ENCODE data around the gene ADO. TPM values are rescaled to one million over a fixed set of nuclear protein-coding genes. Genes with fewer than 3 reads are reported as not detected.

The ADO gene
- total and polyA plus RNA-seq, 10 of the 15 experiments (the other 5 are each of a cell fraction or from before 2014, with no cell fraction given): 4.3 to 44.6 (median 18.7) TPM

DNA sequence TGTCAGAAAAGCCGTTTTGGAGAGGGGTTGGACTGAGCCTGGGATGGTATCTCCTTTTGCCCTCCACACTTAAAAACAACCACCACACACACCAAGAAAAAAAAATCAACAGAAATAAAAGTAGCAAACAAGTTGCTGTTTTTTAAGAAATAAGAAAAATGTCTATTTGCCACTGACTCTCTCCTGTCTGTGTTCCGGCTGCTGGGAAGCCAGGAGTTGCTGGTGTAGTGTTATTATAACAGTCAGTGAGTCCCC, 11.5 kb downstream of the ADO start (continued):
- TF ChIP-seq, protein P1, sequence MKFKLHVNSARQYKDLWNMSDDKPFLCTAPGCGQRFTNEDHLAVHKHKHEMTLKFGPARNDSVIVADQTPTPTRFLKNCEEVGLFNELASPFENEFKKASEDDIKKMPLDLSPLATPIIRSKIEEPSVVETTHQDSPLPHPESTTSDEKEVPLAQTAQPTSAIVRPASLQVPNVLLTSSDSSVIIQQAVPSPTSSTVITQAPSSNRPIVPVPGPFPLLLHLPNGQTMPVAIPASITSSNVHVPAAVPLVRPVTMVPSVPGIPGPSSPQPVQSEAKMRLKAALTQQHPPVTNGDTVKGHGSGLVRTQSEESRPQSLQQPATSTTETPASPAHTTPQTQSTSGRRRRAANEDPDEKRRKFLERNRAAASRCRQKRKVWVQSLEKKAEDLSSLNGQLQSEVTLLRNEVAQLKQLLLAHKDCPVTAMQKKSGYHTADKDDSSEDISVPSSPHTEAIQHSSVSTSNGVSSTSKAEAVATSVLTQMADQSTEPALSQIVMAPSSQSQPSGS (IDR thresholded peaks at IDR 0.05; ENCODE audit: low read length): no peak
- TF ChIP-seq PBX3 (IDR thresholded peaks at IDR 0.05; ENCODE audit: insufficient replicate concordance, low read depth, low read length) (no peak), SMARCA5 (IDR thresholded peaks at IDR 0.05) (no peak), HDGF (IDR thresholded peaks at IDR 0.05) (no peak), E2F8 (IDR thresholded peaks at IDR 0.05; ENCODE audit: low read depth, partially characterized antibody) (no peak), SMC3 (IDR thresholded peaks at IDR 0.05; ENCODE audit: borderline replicate concordance, low read length) (0 out of 2 replicates have a peak, but pooled peaks have one; percentile 9), RAD21 (IDR thresholded peaks at IDR 0.05; ENCODE audit: insufficient read depth, low read depth, low read length) (no peak), TCF3 (IDR thresholded peaks at IDR 0.05; ENCODE audit: borderline replicate concordance, insufficient read depth, low read depth, low read length) (0 out of 2 replicates have a peak, but pooled peaks have one; percentile 11), POLR2AphosphoS5 (IDR thresholded peaks at IDR 0.05; ENCODE audit: low read length) (peak; percentile 83; the same call in 1 of the 2 replicates)
- TF ChIP-seq, protein P2, sequence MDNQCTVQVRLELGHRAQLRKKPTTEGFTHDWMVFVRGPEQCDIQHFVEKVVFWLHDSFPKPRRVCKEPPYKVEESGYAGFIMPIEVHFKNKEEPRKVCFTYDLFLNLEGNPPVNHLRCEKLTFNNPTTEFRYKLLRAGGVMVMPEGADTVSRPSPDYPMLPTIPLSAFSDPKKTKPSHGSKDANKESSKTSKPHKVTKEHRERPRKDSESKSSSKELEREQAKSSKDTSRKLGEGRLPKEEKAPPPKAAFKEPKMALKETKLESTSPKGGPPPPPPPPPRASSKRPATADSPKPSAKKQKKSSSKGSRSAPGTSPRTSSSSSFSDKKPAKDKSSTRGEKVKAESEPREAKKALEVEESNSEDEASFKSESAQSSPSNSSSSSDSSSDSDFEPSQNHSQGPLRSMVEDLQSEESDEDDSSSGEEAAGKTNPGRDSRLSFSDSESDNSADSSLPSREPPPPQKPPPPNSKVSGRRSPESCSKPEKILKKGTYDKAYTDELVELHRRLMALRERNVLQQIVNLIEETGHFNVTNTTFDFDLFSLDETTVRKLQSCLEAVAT (IDR thresholded peaks at IDR 0.05): peak; percentile 98
- TF ChIP-seq, protein P3, sequence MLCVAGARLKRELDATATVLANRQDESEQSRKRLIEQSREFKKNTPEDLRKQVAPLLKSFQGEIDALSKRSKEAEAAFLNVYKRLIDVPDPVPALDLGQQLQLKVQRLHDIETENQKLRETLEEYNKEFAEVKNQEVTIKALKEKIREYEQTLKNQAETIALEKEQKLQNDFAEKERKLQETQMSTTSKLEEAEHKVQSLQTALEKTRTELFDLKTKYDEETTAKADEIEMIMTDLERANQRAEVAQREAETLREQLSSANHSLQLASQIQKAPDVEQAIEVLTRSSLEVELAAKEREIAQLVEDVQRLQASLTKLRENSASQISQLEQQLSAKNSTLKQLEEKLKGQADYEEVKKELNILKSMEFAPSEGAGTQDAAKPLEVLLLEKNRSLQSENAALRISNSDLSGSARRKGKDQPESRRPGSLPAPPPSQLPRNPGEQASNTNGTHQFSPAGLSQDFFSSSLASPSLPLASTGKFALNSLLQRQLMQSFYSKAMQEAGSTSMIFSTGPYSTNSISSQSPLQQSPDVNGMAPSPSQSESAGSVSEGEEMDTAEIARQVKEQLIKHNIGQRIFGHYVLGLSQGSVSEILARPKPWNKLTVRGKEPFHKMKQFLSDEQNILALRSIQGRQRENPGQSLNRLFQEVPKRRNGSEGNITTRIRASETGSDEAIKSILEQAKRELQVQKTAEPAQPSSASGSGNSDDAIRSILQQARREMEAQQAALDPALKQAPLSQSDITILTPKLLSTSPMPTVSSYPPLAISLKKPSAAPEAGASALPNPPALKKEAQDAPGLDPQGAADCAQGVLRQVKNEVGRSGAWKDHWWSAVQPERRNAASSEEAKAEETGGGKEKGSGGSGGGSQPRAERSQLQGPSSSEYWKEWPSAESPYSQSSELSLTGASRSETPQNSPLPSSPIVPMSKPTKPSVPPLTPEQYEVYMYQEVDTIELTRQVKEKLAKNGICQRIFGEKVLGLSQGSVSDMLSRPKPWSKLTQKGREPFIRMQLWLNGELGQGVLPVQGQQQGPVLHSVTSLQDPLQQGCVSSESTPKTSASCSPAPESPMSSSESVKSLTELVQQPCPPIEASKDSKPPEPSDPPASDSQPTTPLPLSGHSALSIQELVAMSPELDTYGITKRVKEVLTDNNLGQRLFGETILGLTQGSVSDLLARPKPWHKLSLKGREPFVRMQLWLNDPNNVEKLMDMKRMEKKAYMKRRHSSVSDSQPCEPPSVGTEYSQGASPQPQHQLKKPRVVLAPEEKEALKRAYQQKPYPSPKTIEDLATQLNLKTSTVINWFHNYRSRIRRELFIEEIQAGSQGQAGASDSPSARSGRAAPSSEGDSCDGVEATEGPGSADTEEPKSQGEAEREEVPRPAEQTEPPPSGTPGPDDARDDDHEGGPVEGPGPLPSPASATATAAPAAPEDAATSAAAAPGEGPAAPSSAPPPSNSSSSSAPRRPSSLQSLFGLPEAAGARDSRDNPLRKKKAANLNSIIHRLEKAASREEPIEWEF (IDR thresholded peaks at IDR 0.05; ENCODE audit: insufficient replicate concordance, low read depth, low read length): peak; percentile 48
- TF ChIP-seq, protein P4, sequence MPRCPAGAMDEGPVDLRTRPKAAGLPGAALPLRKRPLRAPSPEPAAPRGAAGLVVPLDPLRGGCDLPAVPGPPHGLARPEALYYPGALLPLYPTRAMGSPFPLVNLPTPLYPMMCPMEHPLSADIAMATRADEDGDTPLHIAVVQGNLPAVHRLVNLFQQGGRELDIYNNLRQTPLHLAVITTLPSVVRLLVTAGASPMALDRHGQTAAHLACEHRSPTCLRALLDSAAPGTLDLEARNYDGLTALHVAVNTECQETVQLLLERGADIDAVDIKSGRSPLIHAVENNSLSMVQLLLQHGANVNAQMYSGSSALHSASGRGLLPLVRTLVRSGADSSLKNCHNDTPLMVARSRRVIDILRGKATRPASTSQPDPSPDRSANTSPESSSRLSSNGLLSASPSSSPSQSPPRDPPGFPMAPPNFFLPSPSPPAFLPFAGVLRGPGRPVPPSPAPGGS (IDR thresholded peaks at IDR 0.05; ENCODE audit: borderline replicate concordance, insufficient read depth, low read depth, low read length, poor library complexity, severe bottlenecking): no peak
